Inflammatory macrophage treated with lipopolysaccharide for 4 hours (primary cell): Measurements from ENCODE around the gene UBD.

Source experiments
- DNase-seq: peaks from one replicate; pipeline ENCODE4 v3.0.0-alpha.2; 2020

The UBD gene

GRCh38 chr6:29559524-29560287, at the start of gene UBD:
TSS of gene UBD (minus strand) at chr6:29559732. CDS start at chr6:29559701, 31 bp downstream.
- no peak for DNase-seq

DNA sequence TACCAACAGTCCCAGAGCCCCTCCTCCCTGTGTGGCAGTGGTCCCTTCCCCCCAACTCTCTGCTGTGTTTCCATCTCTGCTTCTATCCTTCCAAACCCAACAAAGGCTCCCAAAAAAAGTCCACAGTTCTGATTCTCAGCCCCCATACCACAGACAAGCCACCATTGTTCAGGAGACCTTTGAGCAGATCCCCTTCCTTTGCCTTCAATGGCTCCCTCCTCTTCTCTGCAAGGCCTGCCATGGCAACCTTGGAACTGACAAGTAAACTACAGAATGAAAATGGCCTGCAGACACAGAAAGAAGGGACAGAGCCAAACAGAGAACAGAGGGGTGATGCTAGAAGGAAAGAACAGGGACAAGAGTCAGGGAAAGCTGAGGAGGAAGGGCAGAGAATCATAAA, 48.6 kb upstream of the UBD start:
- DNase-seq = no peak

- no peak for DNase-seq
Measured at GRCh38 chr6:29603930-29604329, 44.4 kb upstream of the UBD start.

DNA sequence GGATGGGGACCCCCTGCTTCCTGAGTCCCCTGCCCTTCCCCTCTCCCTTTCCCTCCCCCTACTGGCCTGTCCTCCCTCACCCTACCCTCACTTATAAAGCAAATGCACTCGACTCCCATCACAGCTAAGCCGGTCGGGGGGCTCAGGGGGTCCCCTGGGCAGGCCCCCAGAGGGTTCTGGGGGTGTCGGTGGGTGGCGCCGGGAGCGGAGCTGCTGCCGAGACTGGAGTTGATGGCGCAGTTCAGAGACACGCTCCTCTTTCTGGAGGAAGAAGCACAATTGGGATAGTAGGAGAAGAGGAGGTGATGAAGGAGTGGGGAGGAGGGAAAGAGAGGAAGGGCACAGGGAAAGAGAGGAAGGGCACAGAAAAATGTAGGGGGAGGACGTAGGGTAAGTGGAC, 43.9 kb upstream of the UBD start:
- no peak for DNase-seq

DNA sequence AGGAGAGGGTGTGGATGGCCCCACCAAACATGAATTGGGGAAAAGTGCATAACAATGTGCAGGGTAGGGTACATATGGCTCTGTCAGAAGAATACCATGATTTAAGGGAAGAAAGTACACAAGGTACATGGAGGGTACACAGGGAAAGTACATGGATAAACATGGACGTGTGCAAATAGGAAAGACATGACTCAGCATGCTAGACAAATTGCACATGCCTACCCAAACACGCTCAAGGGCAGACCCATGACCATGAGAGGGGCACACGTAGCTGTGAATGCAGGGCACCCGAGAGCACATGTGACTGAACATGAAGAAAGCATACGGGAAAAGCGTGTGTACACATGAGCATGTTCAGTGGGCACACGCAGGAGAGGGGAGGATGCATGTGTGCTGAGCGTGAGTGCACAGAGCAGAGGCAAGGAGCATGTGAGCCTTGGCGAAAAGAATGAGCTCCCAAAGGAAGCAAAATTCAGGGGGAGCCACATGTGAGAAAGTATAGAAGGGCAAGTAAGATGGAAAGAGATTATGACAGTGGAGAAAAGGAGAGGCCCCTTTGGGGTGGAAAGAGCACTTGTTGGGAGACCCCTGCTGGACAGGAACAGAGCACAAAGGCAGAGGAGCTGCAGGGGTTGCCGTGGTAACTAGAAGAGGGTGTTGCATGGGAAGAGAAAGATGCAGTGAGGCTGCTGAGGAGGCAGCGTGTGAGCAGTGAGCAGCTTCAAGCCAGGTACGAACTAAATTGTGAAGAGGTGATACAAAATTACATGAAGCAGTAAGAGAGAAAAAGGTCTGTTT, 43.2 kb upstream of the UBD start:
- DNase-seq = no peak

- DNase-seq = no peak
Measured at GRCh38 chr6:29598172-29598747, 38.7 kb upstream of the UBD start.

GRCh38 chr6:29597184-29597583, 37.7 kb upstream of the UBD start:
- DNase-seq = no peak

DNA sequence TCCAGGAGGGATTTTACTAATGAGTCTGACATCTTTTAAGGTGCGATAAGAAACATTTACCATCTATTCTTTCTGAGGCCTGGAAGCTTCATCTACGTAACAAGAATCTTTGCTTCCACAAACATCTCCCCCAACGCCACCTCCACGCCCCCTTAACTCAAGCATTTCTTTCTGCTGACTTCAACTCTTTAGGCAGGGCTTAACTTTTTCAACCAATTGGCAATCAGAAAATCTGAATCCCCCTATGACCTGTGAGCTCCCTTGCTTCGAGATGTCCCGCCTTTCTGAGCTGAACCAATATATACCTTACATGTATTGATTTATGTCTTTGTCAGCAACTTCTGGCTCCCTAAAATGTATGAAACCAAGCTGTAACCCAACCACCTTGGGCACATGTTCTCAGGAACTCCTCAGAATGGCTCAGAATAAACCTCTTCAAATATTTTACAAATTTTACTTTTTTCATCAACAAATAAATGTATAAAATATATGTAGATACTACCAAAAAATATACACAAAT, 36.9 kb upstream of the UBD start:
- DNase-seq = no peak

DNA sequence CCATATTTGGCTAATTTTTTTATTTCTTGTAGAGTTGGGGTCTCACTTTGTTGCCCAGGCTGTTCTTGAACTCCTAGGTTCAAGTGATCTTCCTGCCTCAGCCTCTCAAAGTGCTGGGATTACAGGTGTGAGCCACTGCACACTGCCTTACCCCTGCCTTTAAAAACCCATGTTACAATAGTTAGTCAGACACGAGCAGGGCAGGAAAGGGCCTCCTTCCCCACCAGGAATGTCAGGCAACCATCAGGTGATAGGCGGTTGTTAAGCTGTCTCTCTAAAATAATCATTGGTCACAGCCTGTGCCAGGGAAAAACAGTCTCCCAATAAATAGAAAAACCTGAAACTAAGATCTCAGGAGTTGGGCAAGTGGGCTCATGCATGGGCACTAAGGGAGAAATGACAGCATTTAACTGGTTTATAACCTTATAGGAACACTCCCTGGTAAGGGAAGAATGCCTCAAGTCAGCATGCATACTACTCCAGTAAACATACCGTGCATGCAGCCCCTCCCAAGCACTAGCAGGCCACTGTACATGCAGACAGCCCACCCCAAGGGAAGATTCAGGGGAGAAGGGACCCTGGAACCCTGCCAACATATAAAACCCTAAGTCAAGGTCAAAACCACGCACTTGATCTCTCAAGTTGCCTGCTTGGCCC, 33.8 kb upstream of the UBD start:
- DNase-seq = no peak

- DNase-seq = no peak
Measured at GRCh38 chr6:29591677-29592076, 32.1 kb upstream of the UBD start.

DNA sequence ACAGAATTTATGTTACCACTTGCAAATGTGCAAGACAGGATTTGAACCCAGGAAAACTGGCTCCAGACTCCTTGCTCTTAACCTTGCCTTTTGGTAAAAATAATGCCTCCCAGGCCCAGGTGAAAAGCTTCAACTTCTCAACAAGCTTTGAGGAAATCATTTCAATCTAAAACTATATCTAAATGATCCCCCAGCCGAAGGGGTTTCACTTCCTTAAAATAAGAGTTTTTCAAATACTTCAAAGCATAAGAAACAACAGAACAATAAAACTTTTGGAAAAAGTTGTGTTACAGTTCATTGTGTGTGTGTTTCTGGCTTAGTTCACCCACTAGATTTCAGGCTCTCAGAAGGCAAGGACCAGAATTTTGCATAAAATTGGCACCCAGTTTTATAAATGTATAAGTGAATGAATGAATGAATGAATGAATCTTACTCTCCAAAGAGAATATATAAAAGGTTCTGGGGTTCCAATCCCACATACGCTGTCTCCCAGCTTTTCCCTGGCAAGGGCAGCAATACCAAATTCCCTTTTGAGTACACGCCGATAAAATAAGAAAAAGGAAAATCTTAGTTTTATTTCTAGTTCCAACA, 30.8 kb upstream of the UBD start:
- DNase-seq = no peak

DNA sequence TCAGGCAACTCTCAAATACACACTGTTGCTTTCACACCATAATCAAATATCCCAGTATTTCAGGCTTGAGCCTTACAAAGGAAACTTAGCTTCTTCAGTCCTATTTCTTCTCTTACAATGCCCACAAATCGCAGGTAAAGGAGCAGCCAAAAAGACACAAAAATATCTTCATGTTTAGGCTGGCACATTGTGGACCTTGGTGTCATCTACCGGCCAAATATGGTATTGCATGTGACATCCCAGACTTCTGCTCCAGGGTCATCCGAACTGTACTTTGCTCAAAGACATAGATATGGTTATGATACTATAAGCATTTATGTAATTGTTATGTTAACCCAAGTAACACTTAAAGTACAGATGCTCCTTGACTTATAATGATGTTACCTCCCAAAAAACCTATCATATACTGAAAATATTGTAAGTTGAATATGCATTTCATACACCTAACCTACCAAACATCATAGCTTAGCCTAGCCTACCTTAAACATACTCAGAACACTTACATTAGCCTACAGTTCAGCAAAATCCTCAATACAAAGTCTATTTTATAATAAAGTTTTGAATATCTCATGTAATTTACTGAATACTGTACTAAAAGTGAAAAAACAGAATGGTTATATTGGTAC, 30.0 kb upstream of the UBD start:
- DNase-seq = peak; percentile 33

DNA sequence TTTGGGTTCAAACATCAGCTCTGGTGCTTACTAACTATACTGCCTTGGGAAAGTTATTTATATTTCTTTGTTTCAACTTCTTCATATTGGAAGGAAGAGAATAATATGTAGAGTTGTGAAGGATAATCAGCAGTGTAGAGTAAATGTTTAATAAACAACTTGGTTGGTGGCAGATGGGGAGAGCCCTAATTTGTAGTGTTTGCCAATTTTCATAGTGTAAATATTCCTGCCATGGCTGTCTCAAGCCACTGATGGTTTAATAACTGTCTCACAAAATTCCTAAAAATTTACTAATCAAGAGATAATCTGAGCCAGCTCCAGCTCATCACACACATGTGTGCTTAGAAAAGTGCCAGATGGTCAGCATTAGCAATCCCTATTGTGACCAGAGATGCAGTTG, 25.3 kb upstream of the UBD start, which contains the start of gene OR2H2:
Gene OR2H2, plus strand, starts transcription at position 301 of the 400 bp plus-strand sequence. CDS start 2,824 bp downstream, outside the sequence.
- DNase-seq = no peak

DNA sequence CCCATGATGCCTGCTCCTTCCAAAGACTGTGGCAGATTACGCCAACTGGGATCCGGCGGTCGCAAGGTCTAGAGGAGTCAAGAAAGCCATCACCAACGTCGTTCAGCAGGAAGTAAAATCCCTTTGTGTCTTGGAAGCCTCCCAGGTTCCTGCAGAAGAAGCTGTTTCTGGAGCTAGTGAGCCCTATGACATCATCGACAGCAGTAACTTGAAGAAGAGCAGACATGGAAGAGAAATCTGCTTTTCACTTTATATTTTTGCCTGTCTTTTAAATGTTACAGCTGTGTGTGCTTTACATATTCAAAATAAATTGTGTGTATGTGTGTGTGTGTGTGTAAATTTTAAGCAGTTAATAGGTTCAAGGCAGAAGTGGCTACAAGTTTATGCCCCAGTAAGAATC, 18.0 kb upstream of the UBD start:
- no peak for DNase-seq

DNA sequence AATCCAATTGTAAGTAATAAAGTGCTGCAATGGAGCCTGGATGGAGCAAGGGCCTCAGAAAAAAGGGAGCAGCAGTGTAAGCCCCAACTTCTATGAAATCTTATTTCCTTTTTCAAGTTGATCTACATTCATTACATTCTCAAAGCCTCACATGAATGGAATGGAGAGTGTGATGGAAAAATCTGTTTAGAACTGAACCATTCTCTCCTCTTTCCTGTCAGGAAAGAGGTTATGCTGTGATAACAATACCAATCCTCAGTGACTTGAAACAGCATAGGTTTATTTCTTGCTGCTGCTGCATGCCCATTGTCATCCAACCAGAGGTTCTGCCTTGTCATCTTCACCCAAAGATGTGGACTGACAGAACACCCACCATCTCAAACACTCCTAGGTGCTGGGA, 16.5 kb upstream of the UBD start:
- no peak for DNase-seq

- DNase-seq = no peak
Measured at GRCh38 chr6:29567991-29568390, 8.5 kb upstream of the UBD start.

- no peak for DNase-seq
Measured at GRCh38 chr6:29567541-29567940, 8.0 kb upstream of the UBD start.

DNA sequence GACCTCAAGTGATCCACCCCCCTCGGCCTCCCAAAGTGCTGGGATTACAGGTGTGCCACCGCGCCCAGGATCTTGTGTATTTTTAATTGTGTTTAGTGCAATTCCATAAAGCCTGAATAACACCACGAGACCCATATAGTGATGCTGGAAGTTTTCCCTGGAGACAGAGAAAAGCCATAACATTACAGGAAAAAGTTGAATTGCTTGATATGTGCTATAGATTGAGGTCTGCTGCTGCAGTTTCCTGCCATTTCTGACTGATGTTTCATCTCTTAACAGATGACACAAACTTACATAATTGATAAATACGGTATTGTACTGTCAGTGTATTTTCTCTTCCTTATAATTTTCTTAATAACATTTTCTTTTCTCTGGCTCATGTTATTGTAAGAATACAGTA, 7.3 kb upstream of the UBD start:
- no peak for DNase-seq

GRCh38 chr6:29564875-29565274, 5.3 kb upstream of the UBD start:
- DNase-seq = no peak

- DNase-seq = no peak
Measured at GRCh38 chr6:29563435-29563965, 4.0 kb upstream of the UBD start.

GRCh38 chr6:29561606-29562181, 2.2 kb upstream of the UBD start:
- no peak for DNase-seq

DNA sequence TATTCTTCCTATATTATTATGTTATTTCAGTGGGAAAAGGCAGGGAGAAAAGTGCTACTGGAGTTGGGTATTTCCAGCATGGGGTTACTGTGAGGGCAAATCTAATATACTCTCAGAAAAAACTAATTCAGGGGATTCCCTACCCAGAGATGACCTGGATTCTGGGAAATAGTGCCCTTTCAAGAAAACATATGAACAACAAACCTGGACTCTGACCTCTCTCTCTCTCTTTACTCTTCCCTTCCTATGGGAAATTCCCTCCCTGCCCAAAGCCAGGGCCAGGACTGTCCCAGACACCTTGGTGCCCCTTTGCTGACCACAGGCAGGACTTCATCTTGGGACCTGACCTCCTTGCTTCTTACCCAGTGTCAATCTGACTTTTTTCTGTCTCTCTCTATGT, 1.6 kb upstream of the UBD start:
- DNase-seq = no peak
